Hematopoietic multipotent progenitor cell treated with erythropoietin and hydrocortisone succinate and interleukin-3 and kit ligand, for 15 days (in vitro differentiated cells): Measurements from ENCODE around the gene OTUB2.

Experiments used
- DNase-seq: peaks from one replicate; pipeline ENCODE4 v3.0.0-alpha.2; 2015; ENCODE audit warnings: low spot score

OTUB2 gene

GRCh38 chr14:94021416-94022157, 4.6 kb upstream of the OTUB2 start:
- no peak for DNase-seq

- DNase-seq, result no peak
These were observed 3.4 kb upstream of the OTUB2 start for GRCh38 chr14:94022532-94023411.

DNA sequence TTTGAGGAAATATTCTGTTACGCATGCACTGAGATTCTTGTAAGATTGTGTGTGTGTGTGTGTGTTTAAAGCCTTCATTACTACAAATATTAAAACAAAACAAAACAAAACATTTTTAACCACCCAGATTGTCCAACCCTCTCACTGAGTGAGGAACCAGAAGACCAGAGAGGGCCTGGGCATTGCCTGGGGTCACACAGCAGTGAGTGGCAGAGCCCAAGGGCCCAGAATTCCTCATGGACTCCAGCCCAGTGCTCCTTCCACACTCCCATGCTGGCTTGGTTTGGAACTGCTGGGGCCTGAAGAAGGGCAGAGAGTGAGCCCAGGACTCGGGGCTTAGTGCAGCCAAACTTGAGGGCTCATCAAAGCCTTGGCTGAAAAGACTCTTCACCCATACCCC, 1.6 kb upstream of the OTUB2 start:
- no peak for DNase-seq

DNA sequence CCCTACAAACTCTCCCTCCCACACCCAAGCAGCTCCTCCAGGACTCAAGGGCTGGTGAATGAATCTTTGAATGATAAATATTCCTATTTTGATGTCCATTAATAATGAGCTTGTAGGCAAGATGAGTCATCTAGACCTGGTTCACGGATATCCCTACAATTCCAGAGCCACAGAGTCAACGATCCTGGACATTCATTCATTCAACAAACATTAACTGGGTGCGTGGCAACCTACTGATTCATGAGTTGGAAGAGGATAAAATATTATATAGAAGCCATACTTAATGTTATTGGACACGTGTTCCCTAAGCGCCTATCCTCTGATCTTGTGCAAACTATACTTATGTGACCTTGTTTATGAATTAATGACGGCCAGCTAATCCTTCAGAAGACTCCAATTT, 420 bp upstream of the OTUB2 start:
- DNase-seq, result no peak

GRCh38 chr14:94026889-94027469, 839 bp downstream of the OTUB2 start:
- DNase-seq, result no peak

- DNase-seq, result no peak
These were observed 1.7 kb downstream of the OTUB2 start for GRCh38 chr14:94027566-94028449.

DNA sequence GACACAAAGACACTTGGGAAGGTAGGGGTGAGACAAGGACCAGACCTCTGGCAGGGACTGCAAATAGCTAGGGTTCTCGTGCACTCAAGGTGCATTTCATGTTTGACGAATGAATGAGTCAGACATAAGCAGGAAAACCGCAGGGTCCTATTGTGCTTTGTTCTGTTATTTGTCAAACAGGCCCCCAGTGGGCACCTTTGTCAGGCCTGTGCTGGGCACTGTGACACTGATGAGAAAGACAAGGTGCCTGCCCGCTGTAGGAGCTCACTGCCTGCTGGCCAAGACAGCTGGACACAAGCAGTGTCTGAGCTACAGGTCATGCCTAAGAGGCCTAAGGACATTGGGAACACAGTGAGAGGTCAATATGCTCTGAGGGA, 2.3 kb downstream of the OTUB2 start:
- DNase-seq, result no peak

- DNase-seq, result no peak
These were observed 3.1 kb downstream of the OTUB2 start for GRCh38 chr14:94029265-94029664.

DNA sequence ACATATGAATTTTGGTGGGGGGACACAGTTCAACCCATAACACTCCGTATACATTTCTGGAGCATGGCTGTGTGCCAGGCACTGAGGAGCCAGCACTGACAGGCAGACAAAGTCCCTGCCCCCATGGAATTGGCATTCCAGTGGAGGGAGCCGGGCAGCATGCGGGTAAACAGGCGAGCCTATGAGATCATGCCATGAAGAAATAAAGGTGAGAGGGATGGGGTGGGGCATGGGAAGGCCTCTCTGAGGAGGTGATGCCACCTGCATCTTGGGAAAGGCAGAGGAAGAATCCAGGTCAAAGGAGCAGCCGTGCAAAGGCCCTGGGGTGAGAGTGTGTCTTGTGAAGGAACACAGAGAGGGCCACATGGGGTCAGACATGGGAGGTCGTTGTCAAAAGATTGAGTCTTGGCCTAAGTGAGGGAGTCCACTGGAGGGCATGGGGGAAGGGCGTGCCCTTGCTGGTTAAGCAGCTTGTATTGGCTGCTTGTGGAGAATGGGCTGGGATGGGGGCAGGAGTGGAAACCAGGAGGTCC, 3.6 kb downstream of the OTUB2 start:
- no peak for DNase-seq

- DNase-seq, result no peak
These were observed 4.4 kb downstream of the OTUB2 start for GRCh38 chr14:94030571-94030970.

- no peak for DNase-seq
These were observed 5.2 kb downstream of the OTUB2 start for GRCh38 chr14:94031161-94031882.

DNA sequence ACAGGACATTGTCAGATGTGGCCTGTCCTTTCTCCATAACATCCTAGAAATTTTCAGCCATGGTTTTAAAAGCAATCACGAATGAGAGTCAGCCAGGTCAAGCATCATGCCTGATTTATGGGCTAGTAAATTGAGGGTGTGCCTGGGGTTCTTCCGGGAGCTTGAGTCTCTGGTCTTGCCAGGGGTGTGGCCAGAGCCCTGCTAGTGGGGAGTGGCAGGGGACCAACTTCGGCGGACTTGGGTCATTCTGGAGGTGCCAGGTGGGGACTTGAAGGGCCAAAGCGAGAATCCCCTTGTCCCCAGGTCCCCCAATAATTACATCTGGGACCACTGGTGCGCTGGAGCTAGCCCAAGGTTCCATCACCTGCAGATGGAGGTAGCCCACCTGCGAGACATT, 5.7 kb downstream of the OTUB2 start:
- no peak for DNase-seq

DNA sequence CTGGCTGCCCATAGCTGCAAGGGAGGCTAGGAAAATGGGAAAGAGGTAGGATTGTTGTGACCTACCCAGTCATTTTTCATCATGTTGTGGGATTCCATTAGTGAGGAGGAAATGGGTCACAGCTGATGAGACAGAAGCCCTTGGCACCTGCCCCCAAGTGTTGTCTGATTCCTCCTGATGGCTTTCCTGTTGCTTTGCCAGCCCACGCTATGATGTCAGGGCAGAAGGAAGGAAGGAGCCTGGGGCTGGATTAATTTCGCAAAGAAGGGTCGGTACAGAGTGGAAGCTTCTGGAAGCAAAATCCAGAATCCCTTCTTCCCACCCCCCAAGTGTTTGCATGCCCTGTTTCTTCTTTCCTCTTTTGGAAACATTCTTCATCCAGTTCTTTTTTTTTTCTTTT, 8.7 kb downstream of the OTUB2 start:
- no peak for DNase-seq

DNA sequence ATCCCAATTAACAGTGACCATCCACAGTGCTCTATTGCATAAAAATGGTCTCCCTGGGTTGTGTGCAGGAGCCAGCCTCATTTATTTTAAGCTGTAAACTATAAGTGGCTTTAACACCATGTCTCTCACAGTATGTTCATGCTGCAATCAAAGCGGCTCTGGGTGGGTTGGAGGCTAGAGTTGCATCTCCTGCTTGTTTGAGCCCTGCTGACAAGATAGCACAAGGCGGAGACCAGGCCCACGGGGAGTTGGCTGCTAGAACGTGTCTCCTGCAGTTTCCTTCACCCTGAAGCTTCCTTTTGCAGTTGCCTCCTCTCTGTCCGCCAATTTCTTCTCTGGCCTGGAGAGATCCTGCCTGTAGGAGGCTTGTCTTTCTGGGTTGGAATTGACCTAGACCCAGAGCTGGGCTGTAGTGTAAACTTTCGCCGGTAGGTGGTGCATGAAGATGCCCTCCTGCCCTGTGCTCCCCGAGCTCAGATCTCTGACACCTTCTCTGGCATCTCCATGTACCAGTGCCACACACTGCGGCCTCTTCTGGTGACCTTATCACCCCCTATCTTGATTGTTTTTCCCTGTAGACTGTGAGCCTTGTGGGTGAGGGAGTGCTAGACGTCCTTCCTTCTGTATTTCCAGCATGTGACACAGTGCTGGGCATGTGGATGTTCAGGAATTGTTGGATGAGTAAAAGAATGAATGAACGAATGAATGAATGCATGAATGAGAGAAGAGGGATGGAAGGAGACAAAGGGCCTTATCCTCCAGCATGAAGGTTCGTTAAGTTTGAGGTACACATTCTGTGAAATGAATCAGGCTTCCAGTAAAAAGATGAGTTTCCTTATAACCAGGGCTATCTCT, 10.4 kb downstream of the OTUB2 start:
- peak; percentile 69 for DNase-seq

DNA sequence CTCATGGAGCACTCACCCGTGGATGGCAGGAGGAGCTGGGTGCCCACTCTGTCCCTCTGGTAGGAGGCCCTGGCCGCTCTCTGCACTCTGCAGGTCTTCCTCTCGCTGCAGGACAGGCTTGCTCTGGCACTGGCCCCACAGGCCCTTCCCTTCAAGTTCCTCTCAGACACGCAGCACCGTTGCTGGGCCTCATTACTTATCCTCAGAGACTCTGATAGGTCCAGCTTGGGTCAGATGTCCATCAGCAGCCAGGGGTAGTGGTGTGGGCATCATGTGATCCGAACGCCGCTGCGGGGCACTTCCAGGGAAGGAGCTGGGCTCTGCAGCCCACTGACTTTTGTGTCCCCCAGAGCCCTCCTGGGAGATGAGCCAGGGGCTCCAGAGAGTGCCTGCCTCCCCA, 11.8 kb downstream of the OTUB2 start:
- no peak for DNase-seq

DNA sequence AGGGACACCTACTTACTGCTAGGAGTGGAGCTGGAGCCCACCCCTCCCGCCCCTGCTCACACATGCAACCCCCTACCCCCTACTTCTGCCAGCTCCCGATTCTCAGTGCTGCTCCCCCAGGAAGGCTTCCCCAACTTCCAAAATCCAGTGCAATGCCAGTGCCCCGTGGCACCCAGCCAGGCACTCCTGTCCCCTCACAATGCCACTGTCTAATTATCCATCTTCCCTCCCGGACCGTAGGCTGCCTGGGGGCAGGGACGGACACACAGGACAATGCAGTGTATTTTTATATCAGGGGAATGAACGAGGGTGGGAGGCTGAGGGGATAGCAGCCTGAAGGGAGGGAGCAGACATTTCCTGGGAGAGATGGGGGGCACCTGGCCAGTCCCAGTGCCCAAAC, 12.4 kb downstream of the OTUB2 start:
- no peak for DNase-seq

- no peak for DNase-seq
These were observed 12.9 kb downstream of the OTUB2 start for GRCh38 chr14:94038921-94039629.

DNA sequence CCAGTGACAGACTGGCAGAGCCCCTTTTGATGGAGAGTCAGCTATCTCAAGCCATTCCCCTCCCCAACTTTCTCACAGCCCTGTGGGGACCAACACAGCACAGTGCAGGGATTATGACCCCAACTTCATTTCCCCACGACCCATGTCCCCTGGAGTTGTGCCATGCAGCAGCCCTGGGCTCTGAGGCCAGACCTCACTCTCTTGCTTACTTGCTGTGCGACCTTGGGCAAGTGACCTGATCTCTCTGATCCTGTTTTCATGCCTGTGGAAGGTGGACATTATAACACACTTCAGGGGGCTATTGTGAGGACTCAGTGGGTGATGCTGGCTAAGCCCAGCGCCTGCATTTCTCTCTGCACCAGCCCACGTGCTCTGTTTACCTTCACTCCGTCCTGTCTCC, 14.1 kb downstream of the OTUB2 start:
- no peak for DNase-seq

GRCh38 chr14:94040796-94041195, 14.7 kb downstream of the OTUB2 start:
- DNase-seq, result no peak
